Kidney (tissue), 14 donors: ENCODE measurements around the gene TFPI. TPM values are rescaled to one million over a fixed set of nuclear protein-coding genes. Genes with fewer than 3 reads are reported as not detected.
"Not testable (repeated sequence)": the region's sequence is repeated elsewhere in the genome, so short reads cannot be mapped to it uniquely, and the experiment has no call there.

Experiments used
- DNase-seq, 5 donors: peaks; one replicate each; pipeline ENCODE4 v3.0.0-alpha.2; 2013 to 2020
- FAIRE-seq: peaks from 2 replicates; lab custom pipeline; 2012; peaks lifted over from hg19 to GRCh38; lab: Jason Lieb, UNC
- H3K27ac ChIP-seq, 2 donors: one replicate each; pipeline ENCODE4 v1.7.0; 2013; ENCODE audit warnings: low read depth in 2 of 2, low read length in 2 of 2, inconsistent platforms in 1 of 2
- H3K27me3 ChIP-seq: one replicate; pipeline ENCODE4 v1.7.1; 2013; ENCODE audit warnings: low read length, inconsistent platforms; ENCODE audit not compliant: control insufficient read depth, insufficient read depth
- H3K36me3 ChIP-seq, 3 donors: one replicate each; pipeline versions ENCODE4 v1.7.0 to v1.7.1; 2013; ENCODE audit warnings: low read length in 3 of 3, control low read depth in 1 of 3, inconsistent platforms in 1 of 3; ENCODE audit not compliant: insufficient read depth in 3 of 3, control insufficient read depth in 2 of 3
- H3K4me1 ChIP-seq, 3 donors: one replicate each; pipeline versions ENCODE4 v1.7.0 to v1.7.1; 2013; ENCODE audit warnings: low read length in 3 of 3, inconsistent platforms in 1 of 3, low read depth in 1 of 3; ENCODE audit not compliant: control insufficient read depth in 2 of 3, insufficient read depth in 2 of 3
- H3K4me3 ChIP-seq, 3 donors: one replicate each; pipeline versions ENCODE4 v1.7.0 to v1.8.1; 2013; ENCODE audit warnings: low read length in 3 of 3, control low read depth in 1 of 3, inconsistent platforms in 1 of 3
- H3K9ac ChIP-seq, 3 donors: one replicate each; pipeline versions ENCODE4 v1.7.0 to v1.7.1; 2013; ENCODE audit warnings: low read length in 3 of 3, control low read depth in 1 of 3, inconsistent platforms in 1 of 3
- H3K9me3 ChIP-seq, 3 donors: one replicate each; pipeline versions ENCODE4 v1.7.0 to v1.7.1; 2013; ENCODE audit warnings: low read length in 3 of 3, control low read depth in 1 of 3, inconsistent platforms in 1 of 3; ENCODE audit not compliant: control insufficient read depth in 2 of 3, insufficient read depth in 1 of 3
- CTCF ChIP-seq: IDR thresholded peaks from 3 replicates; pipeline ENCODE4 v1.5.1; 2012; ENCODE audit warnings: mild to moderate bottlenecking, moderate library complexity, borderline replicate concordance; ENCODE audit not compliant: insufficient read depth; ENCODE audit errors: extremely low read depth
- intact Hi-C: fragments of 100-400 bp; cut with DNase I; formaldehyde crosslinking; loops from one replicate; pipeline ENCODE4 v1.11.1; 2022
- polyA plus RNA-seq: library from polyadenylated mRNA; stranded (reverse); fragments of 350-450 nt; fragmentation: Illumina TruSeq; extraction: RNeasy Lipid Tissue Mini Kit (QIAGEN cat#74804); gene quantifications from one replicate; pipeline ENCODE4 v1.2.3, GENCODE V29; 2014; ENCODE audit warnings: low read depth, low replicate concordance; ENCODE audit not compliant: insufficient read depth
- total RNA-seq: library from RNA; stranded (reverse); fragmentation: NEBNext Ultra II Directional; extraction: Animal tissue kit (Norgen Biotek cat#: 25700); gene quantifications from one replicate; pipeline ENCODE4 v1.2.1, GENCODE V29; 2021
- donor health status: control.
- donor health status: control.
- donor health status: control.
- donor health status: control.
- donor health status: control.
- donor health status: DM: yes; HTN: yes; CAD: no.
- donor health status: Normal renal cell carcinoma (clear cell type).

Gene TFPI
- total and polyA plus RNA-seq, 2 donors from 2014 or later = 26.2 to 266 TPM

GRCh38 chr2:187573722-187574121, 19.5 kb upstream of the TFPI start:
- H3K4me3 ChIP-seq = no peak overlapping the region
- no peaks in the 10 kb centered on the region for H3K4me1 ChIP-seq
- intact Hi-C loops = loop anchor here (10.0 kb wide), 1 partner anchor 69 kb away; no protein-coding TSS in a partner anchor
- TF ChIP-seq CTCF = no peak
- H3K9ac ChIP-seq = no peak overlapping the region
- no peaks in the 10 kb centered on the region for H3K9me3 ChIP-seq
- H3K36me3 ChIP-seq = no peaks in the 10 kb centered on the region
- no peak for DNase-seq
- no peaks in the 10 kb centered on the region for H3K27me3 ChIP-seq
- FAIRE-seq = no peak
- H3K27ac ChIP-seq = no peak overlapping the region

GRCh38 chr2:187571996-187572395, 17.8 kb upstream of the TFPI start:
- not testable (repeated sequence) for H3K27me3 ChIP-seq, H3K9me3 ChIP-seq, DNase-seq, H3K4me1 ChIP-seq, H3K4me3 ChIP-seq, FAIRE-seq, H3K9ac ChIP-seq, H3K27ac ChIP-seq, H3K36me3 ChIP-seq
- intact Hi-C loops = loop anchor here (10.0 kb wide), 1 partner anchor 67 kb away; no protein-coding TSS in a partner anchor

GRCh38 chr2:187569571-187569970, 15.3 kb upstream of the TFPI start:
- Histone ChIP-seq H3K27me3 (no peaks in the 10 kb centered on the region), H3K27ac (no peak overlapping the region), H3K9me3 (no peaks in the 10 kb centered on the region), H3K36me3 (no peaks in the 10 kb centered on the region), H3K9ac (no peak overlapping the region), H3K4me3 (no peak overlapping the region), H3K4me1 (no peaks in the 10 kb centered on the region)
- intact Hi-C loops = no loop called here
- no peak for TF ChIP-seq CTCF
- FAIRE-seq (no peak), DNase-seq (no peak)

GRCh38 chr2:187569042-187569441, 14.8 kb upstream of the TFPI start:
- no peak overlapping the region for H3K27ac ChIP-seq
- no peak for FAIRE-seq
- intact Hi-C loops = no loop called here
- no peak for TF ChIP-seq CTCF
- H3K27me3 ChIP-seq = no peaks in the 10 kb centered on the region
- no peak overlapping the region for H3K4me3 ChIP-seq
- H3K4me1 ChIP-seq = no peaks in the 10 kb centered on the region
- no peaks in the 10 kb centered on the region for H3K36me3 ChIP-seq
- DNase-seq = no peak
- no peaks in the 10 kb centered on the region for H3K9me3 ChIP-seq
- no peak overlapping the region for H3K9ac ChIP-seq
